GM19467 (cell line): Measurements from ENCODE around the gene ADAMTS6.
"Not testable (repeated sequence)": the region's sequence is repeated elsewhere in the genome, so short reads cannot be mapped to it uniquely, and the experiment has no call there.

ENCODE experiments used
- ATAC-seq: cut with Tn5 transposase; IDR thresholded peaks from one replicate; pipeline ENCODE4 v1.9.1; 2021; ENCODE audit warnings: mild to moderate bottlenecking, moderate library complexity; ENCODE audit not compliant: unreplicated experiment

The ADAMTS6 gene

DNA sequence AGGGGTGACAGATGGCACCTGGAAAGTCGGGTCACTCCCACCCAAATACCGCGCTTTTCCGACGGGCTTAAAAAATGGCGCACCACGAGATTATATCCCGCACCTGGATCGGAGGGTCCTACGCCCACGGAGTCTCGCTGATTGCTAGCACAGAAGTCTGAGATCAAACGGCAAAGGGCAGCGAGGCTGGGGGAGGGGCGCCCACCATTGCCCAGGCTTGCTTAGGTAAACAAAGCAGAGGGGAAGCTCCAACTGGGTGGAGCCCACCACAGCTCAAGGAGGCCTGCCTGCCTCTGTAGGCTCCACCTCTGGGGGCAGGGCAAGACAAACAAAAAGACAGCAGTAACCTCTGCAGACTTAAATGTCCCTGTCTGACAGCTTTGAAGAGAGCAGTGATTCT is 111.2 kb downstream of the ADAMTS6 start:
- ATAC-seq, result not testable (repeated sequence)

DNA sequence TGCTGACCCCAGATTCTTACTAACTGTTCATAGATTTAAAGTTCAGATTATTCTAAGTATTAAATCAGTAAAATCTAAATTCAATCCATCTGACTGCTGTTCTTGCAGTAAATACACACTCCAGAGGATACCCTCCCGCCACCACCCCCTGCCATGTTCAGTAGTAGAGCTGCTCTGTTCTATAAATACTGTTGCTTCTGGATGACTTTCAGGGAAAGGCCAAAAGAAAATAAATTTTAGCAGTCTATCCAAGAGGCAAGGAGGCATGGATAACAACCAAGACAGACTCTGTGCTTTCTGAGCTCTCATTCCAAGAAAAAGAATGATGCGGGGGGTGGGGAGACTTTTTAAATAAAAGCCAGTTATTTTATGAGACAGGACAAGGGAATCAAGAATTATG is 115.1 kb downstream of the ADAMTS6 start:
- no peak for ATAC-seq

DNA sequence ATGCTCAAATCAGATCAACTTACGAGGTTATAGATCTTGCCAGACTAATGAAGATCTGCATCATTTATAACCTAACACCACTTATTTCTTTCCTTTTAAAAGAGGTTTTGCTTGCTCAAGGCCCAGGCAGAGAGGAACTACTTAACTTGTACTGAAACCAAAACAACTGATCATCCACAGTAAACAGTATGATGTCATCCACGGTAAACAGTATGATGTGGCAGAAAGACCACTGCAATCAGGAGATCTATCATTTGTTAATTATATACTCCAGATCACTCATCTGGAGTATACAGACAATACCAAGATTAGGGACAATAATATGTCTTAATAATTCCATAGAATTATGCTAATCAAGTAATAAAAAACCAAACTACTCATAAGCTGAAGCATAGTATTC is 116.8 kb downstream of the ADAMTS6 start:
- no peak for ATAC-seq

DNA sequence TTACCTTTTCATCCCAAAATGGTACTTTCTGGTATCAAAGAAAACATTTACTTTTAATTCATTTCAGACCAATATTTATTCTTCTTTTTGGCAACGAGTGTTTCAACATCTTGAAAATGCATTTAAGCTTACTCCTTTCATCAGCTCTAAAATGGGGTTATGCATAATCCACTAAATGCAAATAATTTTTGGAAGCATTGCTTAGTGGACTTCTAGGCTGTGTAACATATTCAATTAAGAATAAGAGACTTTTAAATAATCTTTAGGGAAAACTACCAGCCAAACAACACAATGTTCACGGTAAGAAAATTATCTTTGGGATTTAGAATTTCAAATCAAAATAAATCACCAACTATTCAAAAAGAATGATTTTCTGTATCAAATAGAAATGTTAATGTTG is 118.2 kb downstream of the ADAMTS6 start:
- ATAC-seq, result no peak

DNA sequence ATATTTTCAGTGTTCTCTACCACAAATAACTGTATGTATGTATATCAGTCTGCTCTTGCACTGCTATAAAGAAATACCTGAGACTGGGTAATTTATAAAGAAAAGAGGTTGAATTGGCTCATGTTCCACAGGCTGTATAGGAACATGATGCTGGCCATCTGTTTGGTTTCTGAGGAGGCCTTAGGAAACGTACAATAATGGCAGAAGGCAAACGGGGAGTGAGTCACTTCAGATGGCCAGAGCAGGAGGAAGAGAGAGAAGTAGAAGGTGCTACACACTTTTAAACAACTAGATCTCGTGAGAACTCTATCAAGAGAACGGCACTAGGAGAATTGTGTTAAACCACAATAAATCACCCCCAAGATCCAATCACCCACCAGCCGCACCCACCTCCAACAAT is 121.7 kb downstream of the ADAMTS6 start:
- no peak for ATAC-seq

DNA sequence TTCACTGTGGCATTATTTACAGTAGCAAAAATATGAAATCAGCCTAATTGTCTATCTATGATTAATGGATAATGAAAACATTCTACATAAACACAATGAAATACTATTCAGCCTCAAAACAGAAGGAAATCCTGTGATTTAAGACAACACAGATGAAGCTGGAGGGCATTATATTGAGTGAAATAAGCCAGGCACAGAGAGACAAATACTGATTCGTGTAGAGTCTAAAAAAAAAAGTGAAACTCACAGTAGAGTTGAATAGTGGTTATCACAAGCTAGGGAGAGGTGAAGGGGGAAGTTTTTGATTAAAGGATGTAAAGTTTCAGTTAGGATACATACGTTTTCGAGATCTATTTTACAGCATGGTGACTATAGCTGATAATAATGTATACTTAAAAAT is 122.2 kb downstream of the ADAMTS6 start:
- ATAC-seq, result no peak

DNA sequence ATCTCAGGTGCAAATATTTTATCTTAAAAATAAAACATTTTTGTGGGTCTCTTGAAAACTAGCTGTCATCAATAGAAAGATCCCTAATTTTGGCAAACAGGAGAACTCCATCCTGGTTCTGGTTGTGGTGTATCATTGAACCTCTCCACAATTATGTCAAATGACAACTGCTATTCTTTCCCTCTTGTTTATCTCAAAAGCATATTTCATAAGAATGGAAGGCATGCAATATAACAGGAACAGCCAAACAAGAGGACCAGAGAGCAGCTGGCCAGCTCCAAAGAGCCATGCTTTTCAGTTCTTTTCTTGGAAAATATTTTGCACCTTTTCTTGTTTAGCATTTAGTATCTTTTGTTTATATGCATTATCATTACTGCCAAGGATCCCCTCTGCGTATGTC is 125.4 kb downstream of the ADAMTS6 start:
- no peak for ATAC-seq

DNA sequence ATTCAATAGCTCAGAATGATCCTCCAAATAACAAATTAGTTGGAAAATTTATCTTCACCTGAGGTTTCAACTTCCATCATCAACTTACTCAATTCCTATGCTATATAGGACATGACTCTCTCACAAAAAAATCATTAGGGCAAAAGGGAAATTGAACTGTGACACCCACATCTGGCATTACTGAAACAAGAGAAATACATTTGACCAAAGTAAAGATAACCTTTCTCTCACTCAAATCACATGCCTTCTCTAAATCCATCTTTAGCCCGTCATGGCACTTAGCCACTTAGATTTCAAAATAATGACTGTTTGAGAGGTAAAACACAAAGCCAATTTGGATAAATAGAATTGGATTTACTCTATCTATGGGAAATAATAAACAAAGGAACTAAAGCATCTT is 126.4 kb downstream of the ADAMTS6 start:
- no peak for ATAC-seq

DNA sequence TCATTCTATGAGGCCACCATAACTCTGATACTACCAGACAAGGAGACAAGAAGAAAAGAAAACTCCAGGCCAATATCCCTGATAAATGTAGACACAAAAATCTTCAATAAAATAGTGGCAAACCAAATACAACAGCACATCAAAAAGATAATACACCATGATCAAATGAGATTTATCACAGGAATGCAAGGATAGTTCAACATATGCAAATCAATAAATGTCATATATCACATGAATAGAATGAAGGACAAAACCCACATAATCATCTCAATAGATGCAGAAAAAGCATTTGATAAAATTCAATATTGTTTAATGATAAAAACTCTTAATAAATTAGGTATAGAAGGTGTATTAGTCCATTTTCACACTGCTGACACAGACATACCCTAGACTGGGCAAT is 139.9 kb downstream of the ADAMTS6 start:
- no peak for ATAC-seq

DNA sequence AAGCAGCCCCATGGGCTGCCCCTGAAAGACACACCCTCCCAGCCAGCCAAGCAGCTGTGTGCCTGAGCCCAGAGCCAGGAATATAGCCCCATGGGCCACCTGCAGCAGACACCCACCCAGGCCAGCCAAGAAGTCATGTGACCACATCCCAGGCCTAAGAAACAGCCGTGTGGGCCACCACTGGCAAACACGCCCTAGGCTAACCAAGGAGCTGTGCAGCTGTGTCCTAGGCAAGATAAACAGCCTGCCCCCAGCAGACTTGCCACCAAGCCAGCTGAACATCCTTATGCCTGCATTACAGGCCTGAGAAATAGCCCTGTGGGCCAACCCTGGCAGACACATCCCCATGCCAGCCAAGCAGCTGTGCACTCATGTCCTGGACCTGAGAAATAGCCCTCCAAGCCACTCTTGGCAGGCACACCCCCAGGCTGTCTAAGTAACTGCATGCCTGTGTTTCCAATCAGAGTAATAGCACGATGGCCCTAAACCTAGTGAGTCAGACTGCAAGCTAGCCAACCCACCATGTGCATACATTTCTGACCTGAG is 143.0 kb downstream of the ADAMTS6 start:
- ATAC-seq, result no peak

DNA sequence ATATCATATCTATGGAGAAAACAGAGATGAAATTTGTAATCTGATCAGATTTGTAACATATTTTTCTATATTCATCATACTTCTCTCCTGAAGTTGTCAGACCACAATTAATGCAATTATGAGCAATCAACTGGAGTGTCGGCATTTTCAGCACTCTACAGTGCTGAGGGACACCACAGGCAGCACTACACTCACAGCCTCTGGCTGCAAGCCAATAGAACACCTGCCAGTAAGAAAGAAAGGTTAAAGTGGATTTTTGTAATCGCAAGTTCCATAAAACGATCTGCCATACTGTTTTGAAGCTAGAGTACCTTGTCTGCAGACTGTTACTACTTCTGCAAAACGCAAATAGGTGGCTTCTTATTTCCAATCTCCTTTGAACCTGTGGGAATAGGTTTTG is 147.6 kb downstream of the ADAMTS6 start:
- ATAC-seq, result no peak

DNA sequence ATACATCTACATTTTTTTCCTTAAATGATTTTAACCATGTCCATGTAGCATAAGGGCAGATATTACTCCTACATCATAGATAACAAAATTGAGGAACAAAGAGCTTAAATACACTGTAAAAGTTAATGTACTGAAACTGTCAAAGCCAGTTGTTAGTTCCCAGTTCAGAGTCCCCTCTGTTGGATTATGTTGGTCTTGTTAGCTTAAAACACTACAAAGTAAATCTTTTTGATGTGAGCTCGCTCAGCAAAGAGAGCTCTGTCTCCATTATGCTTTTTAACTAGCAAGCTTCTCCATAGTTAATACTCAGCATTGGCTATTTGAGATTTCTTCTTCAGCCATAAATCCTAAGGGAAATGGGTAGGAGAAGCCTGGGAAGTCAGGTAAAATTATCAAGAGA is 149.1 kb downstream of the ADAMTS6 start:
- no peak for ATAC-seq

DNA sequence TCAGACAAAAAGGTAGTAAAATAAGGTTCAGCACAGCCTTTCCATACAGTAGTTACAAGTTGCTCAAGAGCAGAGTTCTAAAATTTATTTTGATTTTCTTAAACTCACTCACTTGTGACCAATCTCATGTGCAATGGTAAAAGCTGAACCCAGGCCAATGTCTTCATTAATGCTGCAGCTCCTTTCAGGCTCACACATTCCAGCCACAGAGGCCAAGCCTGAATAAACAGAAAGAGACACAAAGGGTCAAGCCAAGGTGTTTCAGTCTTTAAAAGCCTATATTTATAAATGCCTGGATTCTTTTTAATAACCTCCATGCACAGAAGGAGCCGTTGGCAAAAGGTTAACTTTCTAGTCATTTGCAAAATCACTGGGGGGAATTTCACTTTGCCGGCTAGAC is 152.5 kb downstream of the ADAMTS6 start:
- ATAC-seq, result no peak

DNA sequence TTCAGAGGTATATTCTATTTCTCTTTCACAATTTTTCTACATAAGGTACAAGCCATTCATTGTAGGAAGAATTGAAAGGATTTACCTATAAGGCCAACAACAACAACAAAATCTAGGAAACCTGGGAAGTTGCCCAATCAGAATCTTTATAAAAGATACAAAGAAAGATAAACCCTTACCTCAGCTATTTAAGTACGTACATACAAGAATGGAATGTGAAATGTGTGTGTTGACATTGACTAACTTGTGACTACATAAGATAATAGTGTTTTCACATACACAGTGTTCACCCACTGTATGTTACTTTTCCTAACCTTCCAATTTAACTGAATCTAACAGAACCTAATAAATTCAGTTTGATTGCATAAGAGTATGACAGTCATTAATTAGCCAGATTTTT is 154.1 kb downstream of the ADAMTS6 start:
- no peak for ATAC-seq

DNA sequence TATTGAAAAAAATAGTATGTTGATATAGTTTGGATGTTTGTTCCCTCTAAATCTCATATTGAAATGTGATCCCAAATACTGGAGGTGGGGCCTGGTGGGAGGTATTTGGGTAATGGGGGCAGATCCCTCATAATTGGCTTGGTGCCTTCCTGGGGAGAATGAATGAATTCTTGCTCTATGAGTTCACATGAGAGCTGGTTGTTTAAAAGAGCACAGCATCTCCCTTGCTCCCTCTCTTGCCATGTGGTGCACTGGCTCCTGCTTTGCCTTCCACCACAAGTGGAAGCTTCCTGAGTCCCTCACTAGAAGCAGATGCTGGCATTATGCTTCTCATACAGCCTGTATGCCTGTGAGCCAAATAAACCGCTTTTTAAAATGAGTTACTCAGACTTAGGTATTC is 154.8 kb downstream of the ADAMTS6 start:
- no peak for ATAC-seq

DNA sequence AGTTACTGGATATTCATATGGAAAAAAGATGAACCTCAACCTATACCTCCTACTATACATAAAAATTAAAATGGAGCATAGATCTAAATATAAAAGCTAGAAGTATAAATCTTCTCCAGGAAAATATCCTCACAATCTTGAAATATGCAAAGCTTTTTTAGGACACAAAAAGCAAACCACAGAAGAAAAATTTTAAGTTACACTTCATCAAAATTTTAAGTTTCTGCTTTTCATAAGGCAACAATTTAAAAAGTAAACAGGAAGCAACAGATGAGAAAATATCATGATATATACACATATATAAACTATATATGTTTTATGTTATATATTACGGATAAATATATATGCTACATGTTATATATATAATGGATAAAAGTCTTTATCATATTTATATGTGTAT is 157.5 kb downstream of the ADAMTS6 start:
- ATAC-seq, result no peak

DNA sequence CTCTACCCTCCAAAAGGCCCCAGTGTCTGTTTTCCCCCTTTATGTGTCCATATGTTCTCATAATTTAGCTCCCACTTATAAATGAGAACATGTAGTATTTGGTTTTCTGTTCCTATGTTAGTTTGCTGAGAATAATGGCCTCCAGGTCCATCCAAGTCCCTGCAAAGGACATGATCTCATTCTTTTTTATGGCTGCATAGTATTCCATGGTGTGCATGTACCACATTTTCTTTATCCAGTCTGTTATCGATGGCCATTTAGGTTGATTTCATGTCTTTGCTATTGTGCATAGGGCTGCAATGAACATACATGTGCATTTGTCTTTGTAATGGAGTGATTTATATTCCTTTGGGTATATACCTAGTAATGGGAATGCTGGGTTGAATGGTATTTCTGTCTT is 161.0 kb downstream of the ADAMTS6 start:
- ATAC-seq, result not testable (repeated sequence)

DNA sequence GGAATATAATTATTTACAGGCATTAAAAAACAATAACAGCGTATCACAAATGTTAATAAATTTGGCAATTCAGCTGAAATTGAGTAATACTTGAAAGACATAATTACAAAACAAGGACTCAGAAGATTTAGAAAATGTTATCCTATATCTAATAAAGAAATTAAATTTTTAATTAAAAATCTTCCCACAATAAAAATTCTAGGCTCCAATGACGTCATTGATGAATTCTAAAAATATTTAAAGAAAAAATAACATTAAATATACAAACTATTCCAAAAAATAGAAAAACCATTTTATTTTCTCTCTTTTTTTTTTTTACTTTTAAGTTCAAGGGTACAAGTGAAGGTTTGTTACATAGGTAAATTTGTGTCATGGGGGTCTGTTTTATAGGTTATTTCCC is 161.5 kb downstream of the ADAMTS6 start:
- no peak for ATAC-seq

DNA sequence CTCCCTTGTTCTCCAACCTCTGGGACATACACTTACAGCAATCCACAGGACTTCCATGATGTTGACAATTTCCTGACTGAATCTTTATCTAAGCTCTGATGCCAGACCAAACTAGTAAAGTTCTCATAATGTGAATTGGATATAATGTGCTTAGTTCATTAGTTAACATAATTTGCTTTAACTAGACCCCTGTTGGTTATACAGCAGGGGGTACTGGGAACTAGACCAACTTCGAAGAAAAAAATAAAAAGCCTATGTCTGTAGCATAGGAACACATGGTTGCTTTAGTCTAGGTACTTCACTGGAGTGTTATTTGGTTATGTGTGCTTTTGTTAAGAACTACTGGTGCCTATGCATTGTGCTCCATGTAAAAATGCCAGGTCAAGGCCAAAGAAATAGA is 173.8 kb downstream of the ADAMTS6 start:
- ATAC-seq, result no peak

DNA sequence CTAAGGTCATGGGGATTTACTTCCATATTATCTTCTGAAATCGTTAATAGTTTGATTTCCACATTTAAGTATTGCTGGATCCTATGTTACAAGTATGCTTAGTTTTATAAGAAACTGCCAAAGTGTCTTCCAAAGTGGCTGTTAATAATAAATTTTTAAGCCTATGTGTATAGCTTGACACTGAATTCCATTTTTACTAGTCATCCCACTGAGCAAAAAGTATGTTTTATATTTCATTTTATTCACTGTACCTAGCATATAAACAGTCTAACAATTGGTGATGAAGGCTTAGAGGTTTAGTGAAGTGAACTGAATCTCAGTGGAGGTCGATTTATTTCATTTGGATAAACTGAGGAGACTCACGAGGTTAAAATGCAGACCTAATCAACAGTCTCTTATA is 174.6 kb downstream of the ADAMTS6 start:
- ATAC-seq, result no peak

DNA sequence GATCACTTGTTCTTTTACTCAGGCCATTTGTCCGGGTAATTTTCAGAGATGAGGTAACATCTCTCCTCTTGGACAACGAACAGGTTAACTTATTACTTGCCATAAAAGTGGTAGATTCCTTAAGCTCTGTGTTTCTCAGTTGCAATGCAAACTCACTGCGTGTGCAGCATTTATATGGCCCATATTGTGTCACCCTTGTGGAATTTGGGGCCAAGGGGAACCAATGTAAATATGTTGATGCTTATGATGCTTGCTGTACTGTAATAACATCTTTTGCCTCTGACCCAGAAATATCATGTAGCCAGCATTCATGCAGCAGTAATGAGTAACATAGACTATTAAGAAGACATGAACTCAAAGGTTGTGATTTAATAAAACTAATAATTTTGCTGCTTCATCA is 175.8 kb downstream of the ADAMTS6 start:
- ATAC-seq, result no peak

DNA sequence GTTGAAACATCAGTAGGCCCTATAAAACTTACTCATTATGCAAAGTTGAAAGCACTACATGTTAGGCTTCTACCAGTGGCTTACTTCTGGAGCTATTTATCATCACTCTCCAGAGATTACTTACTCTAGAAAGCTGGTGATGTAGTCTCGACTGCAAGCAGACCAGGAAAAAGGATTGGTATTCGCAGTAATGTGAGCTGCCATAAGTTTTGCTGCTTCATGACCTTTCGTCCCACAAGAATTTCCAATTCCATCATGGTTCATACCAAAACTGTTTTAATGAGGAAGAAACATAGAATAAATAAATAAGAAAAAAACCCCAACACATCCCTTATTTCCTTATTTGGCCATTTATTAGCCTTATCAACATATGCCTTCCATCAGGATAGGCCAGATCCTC is 181.9 kb downstream of the ADAMTS6 start:
- no peak for ATAC-seq

DNA sequence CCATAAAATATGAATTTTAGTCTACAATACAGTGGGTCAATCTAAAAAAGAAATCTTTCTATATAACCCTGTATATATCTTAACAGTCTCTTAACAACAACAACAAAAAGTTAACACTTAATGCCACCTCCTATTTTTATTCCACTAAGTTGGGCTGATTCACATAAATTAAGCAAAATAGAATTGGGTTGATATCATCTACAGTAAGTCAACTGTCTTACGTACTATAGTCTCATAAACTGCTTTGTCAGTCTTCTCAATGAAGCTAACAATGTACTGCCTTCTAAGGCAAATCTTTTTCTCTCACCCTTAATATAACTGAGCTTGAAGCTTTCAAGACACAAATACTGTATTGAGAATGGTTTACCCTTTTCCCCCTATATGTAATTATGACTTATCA is 185.7 kb downstream of the ADAMTS6 start:
- ATAC-seq, result no peak

DNA sequence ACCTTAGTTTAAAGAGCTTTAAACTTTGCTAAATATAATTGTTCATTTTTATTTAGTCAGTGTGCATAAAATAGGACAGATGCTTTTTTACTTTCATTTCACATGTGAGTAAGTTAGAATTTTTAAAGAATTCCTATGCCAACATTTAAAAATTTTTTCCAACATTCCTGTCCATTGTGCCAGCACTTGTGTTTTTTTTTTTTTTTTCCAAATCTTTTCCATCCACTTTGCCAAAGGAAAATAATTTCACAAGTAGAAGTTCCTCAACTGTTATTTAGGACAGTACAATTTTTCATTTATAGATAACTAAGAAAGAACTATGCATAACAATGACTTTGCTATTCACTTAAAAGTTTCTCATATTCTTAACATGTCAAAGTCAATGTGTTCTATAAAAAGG is 189.5 kb downstream of the ADAMTS6 start:
- no peak for ATAC-seq
